HepG2 (cell line): ENCODE measurements around the gene OFD1.

ENCODE experiments used
- CBX2 ChIP-seq, 2 experiments: fragments of 200-600 bp in 1 of 2; sonication (generic); formaldehyde crosslinking in 1 of 2; IDR thresholded peaks; 2 replicates each; pipeline versions ENCODE4 v1.7.0 to v1.8.1; 2018 to 2022; ENCODE audit warnings: low read depth in 2 of 2, low read length in 1 of 2, mild to moderate bottlenecking in 1 of 2, missing genetic modification reagents in 1 of 2
- ETS1 ChIP-seq: sonication (generic); formaldehyde crosslinking; IDR thresholded peaks from 2 replicates; pipeline ENCODE4 v1.4.0; 2020; ENCODE audit warnings: missing genetic modification reagents
- ZNF124 ChIP-seq: sonication (generic); formaldehyde crosslinking; IDR thresholded peaks from 2 replicates; pipeline ENCODE4 v1.4.0; 2020; ENCODE audit warnings: missing genetic modification reagents

GRCh38 chrX:13719192-13719856 is 15.2 kb upstream of the OFD1 start:
- TF ChIP-seq ETS1 (no peak), CBX2 (IDR thresholded peaks at IDR 0.05; ENCODE audit: low read depth, low read length) (no peak), CBX2 (CRISPR knock-in tag; IDR thresholded peaks at IDR 0.05; ENCODE audit: low read depth) (no peak), ZNF124 (CRISPR knock-in tag) (no peak)
